Thyroid gland (tissue), 4 donors: Measurements from ENCODE around the gene PYY. TPM values are rescaled to one million over a fixed set of nuclear protein-coding genes. Genes with fewer than 3 reads are reported as not detected.

Experiments
- DNase-seq, 2 donors: peaks; one replicate each; pipeline ENCODE4 v3.0.0-alpha.2; 2019
- H3K27ac ChIP-seq, 3 donors: fragments of 200-600 bp; sonication (generic); 1 replicate in 2 of 3; 2 replicates in 1 of 3; pipeline ENCODE4 v1.5.1; 2016 to 2019; ENCODE audit warnings: mild to moderate bottlenecking in 1 of 3, moderate library complexity in 1 of 3
- H3K27me3 ChIP-seq: fragments of 200-600 bp; sonication (generic); one replicate; pipeline ENCODE4 v1.5.1; 2019
- H3K36me3 ChIP-seq, 2 donors: fragments of 200-600 bp; sonication (generic); one replicate each; pipeline ENCODE4 v1.5.1; 2016 to 2019
- H3K4me1 ChIP-seq, 2 donors: fragments of 200-600 bp; sonication (generic); one replicate each; pipeline ENCODE4 v1.5.1; 2017 to 2019
- H3K4me3 ChIP-seq, 3 donors: fragments of 200-600 bp; sonication (generic); replicated peaks in 1 of 3; 1 replicate in 2 of 3; 2 replicates in 1 of 3; pipeline ENCODE4 v1.5.1; 2016; ENCODE audit warnings: mild to moderate bottlenecking in 1 of 3
- H3K9me3 ChIP-seq: fragments of 200-600 bp; sonication (generic); one replicate; pipeline ENCODE4 v1.5.1; 2017
- CTCF ChIP-seq, 6 experiments: fragments of 200-600 bp in 3 of 6; fragments of 450-650 bp in 3 of 6; sonication (generic) in 3 of 6; IDR thresholded peaks; one replicate each; pipeline ENCODE4 v1.5.1; 2016 to 2019; ENCODE audit warnings: antibody characterized with exemption in 6 of 6, mild to moderate bottlenecking in 2 of 6, inconsistent platforms in 1 of 6, moderate library complexity in 1 of 6
- POLR2A ChIP-seq, 2 donors: fragments of 450-650 bp; IDR thresholded peaks; one replicate each; pipeline ENCODE4 v1.6.1; 2017; ENCODE audit warnings: antibody characterized with exemption in 2 of 2, mild to moderate bottlenecking in 2 of 2, moderate library complexity in 1 of 2
- WGBS, 2 donors: methylation state at CpG; one replicate each; pipeline ENCODE4 v1.1.5; 2017; 5-methylcytosine and 5-hydroxymethylcytosine counted together
- intact Hi-C: fragments of 100-400 bp; cut with DNase I; formaldehyde crosslinking; loops from one replicate; pipeline ENCODE4 v1.15.1; 2023
- total RNA-seq, 4 donors: library from RNA; depleted of rRNA; stranded (reverse); fragments of >200 nt; gene quantifications; one replicate each; pipeline ENCODE4 v1.2.3, GENCODE V29; 2016

PYY gene
- total RNA-seq, 4 donors from 2014 or later, result 2.2 TPM; not detected in 3

GRCh38 chr17:43982171-43982570, 28.4 kb upstream of the PYY start:
- H3K4me1 ChIP-seq, result peaks cover 13 to 31% of the 10 kb centered on the region in 2 donors
- DNase-seq, result peak; percentile 27 to 34
- peak overlapping the region in 2 of 3 donors; percentile 80 to 91 for H3K27ac ChIP-seq
- WGBS, 2 donors, result 41 to 68% methylated on average over 2 of the region's 2 CpGs
- no peaks in the 10 kb centered on the region for H3K27me3 ChIP-seq
- intact Hi-C loops, result no loop called here
- H3K36me3 ChIP-seq, result no peaks in the 10 kb centered on the region
- no peak overlapping the region for H3K4me3 ChIP-seq
- TF ChIP-seq POLR2A (IDR thresholded peaks at IDR 0.05), result no peak
- TF ChIP-seq CTCF (IDR thresholded peaks at IDR 0.05), result no peak
- H3K9me3 ChIP-seq, result no peaks in the 10 kb centered on the region

GRCh38 chr17:43979671-43980070, 25.9 kb upstream of the PYY start:
- intact Hi-C loops, result no loop called here
- Histone ChIP-seq H3K27me3 (no peaks in the 10 kb centered on the region), H3K4me3 (no peak overlapping the region), H3K4me1 (peaks cover 12 to 31% of the 10 kb centered on the region in 2 donors), H3K27ac (no peak overlapping the region), H3K9me3 (no peaks in the 10 kb centered on the region), H3K36me3 (no peaks in the 10 kb centered on the region)
- no peak for DNase-seq
- 90 to 92% methylated on average over 4 of the region's 4 CpGs for WGBS, 2 donors
- TF ChIP-seq CTCF (IDR thresholded peaks at IDR 0.05), result no peak
- no peak for TF ChIP-seq POLR2A (IDR thresholded peaks at IDR 0.05)

- WGBS, 2 donors, result 78 to 80% methylated on average over 7 of the region's 7 CpGs
- Histone ChIP-seq H3K27ac (no peak overlapping the region), H3K4me1 (peaks cover 9 to 24% of the 10 kb centered on the region in 2 donors), H3K36me3 (no peaks in the 10 kb centered on the region), H3K9me3 (no peaks in the 10 kb centered on the region), H3K27me3 (no peaks in the 10 kb centered on the region), H3K4me3 (no peak overlapping the region)
- no peak for TF ChIP-seq CTCF (IDR thresholded peaks at IDR 0.05)
- no peak for DNase-seq
- intact Hi-C loops, result no loop called here
Measured at GRCh38 chr17:43979011-43979410, 25.3 kb upstream of the PYY start.

- intact Hi-C loops, result no loop called here
- DNase-seq, result no peak
- peaks cover under 1 to 15% of the 10 kb centered on the region in 2 donors for H3K4me1 ChIP-seq
- H3K27ac ChIP-seq, result no peak overlapping the region
- H3K4me3 ChIP-seq, result no peak overlapping the region
- no peaks in the 10 kb centered on the region for H3K9me3 ChIP-seq
- WGBS, 2 donors, result 87 to 88% methylated on average over 2 of the region's 2 CpGs
- H3K27me3 ChIP-seq, result no peaks in the 10 kb centered on the region
- no peaks in the 10 kb centered on the region for H3K36me3 ChIP-seq
- TF ChIP-seq CTCF (IDR thresholded peaks at IDR 0.05), result no peak
- TF ChIP-seq POLR2A (IDR thresholded peaks at IDR 0.05), result no peak
Measured at GRCh38 chr17:43978078-43978477, 24.3 kb upstream of the PYY start.

GRCh38 chr17:43976963-43977837, 23.5 kb upstream of the PYY start:
- Histone ChIP-seq H3K4me3 (no peak overlapping the region), H3K4me1 (peaks cover 0 to 9% of the 10 kb centered on the region in 2 donors), H3K36me3 (no peaks in the 10 kb centered on the region), H3K9me3 (no peaks in the 10 kb centered on the region), H3K27me3 (no peaks in the 10 kb centered on the region), H3K27ac (no peak overlapping the region)
- intact Hi-C loops, result no loop called here
- TF ChIP-seq CTCF (IDR thresholded peaks at IDR 0.05) (no peak), POLR2A (IDR thresholded peaks at IDR 0.05) (no peak)
- DNase-seq, result no peak
- 64 to 66% methylated on average over 9 of the region's 9 CpGs for WGBS, 2 donors
